Transverse colon (tissue), 3 donors: Measurements from ENCODE around the gene ZNF521.

Experiments used
- CTCF ChIP-seq, 5 experiments: fragments of 200-600 bp in 3 of 5; fragments of 450-650 bp in 2 of 5; sonication (generic) in 3 of 5; IDR thresholded peaks; 1 replicate in 2 of 5; 2 replicates in 3 of 5; pipeline ENCODE4 v1.5.1; 2016 to 2017; ENCODE audit warnings: antibody characterized with exemption in 5 of 5, inconsistent platforms in 3 of 5, mild to moderate bottlenecking in 2 of 5, moderate library complexity in 1 of 5
- EP300 ChIP-seq: sonication (generic); formaldehyde crosslinking; IDR thresholded peaks from one replicate; pipeline ENCODE4 v1.6.1; 2017; ENCODE audit warnings: antibody characterized with exemption, low read depth

GRCh38 chr18:25016181-25016580 is 335.8 kb downstream of the ZNF521 start:
- no peak for TF ChIP-seq CTCF (IDR thresholded peaks at IDR 0.05)
- no peak for TF ChIP-seq EP300
